Jurkat, Clone E6-1 (cell line): ENCODE measurements around the gene TCF12.

Source experiments
- DNase-seq: peaks from one replicate; pipeline ENCODE4 v3.0.0-alpha.2; 2011; ENCODE audit warnings: low read depth, low spot score
- H3K4me3 ChIP-seq: 2 replicates; pipeline ENCODE4 v1.5.1; 2011; ENCODE audit warnings: mild to moderate bottlenecking, low read length, control low read depth, moderate library complexity

TCF12 gene

DNA sequence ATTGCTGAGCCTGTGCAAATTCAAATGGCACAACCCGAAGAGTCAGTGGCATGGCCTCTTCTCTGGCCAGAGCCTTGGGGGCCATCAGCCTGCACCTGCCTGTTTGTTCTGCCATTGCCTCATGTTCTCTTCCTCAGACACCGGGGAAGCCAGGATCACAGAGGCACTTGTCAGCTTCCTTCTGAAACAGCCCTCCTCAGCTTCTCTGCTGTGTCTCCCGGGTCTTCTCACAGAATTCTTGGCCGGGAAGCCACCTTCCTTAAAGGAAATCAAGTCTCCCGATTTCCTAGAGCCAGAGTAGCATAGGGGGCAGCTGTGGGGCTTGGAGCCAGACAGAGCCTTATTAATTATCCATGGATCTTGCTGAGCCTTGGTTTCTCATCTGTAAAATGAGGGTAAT is 410.5 kb downstream of the TCF12 start:
- no peak for DNase-seq
- H3K4me3 ChIP-seq = no peak overlapping the region

DNA sequence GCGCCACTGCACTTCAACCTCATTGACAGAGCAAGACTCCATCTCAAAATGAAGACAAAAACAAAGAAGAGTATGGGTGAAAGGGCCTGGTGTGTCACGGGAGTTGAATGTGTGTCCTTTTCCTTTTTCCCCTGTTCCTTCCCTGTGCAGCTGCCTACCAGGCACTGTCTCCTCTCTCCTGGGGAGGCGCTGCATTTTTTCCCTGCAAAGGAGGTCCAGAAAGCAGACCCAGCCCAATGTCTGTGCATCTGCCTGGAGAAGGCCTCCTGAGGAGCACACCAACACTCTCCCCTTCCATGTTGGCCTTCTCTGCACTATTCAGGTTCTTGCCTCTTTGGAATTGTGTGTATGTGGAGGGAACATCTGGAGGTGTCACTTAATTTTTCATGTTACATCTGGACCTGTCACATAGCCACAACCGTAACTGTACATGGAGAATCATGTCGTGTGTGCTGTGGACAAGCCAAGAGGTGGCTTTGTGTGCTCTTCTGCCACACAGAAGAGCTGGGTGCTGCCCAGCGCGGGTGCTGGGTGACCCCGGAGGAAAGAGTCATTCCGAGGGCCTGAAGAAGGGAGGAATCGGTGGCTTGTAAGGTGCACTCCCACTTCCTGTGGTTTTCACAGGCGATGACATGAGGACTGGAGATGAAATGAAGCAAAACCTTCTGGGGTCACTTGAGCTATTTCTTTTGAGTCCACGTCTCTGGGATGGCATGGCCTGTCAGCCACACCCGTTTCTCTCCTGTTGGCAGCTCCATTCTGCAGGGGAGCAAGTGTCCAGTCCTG is 411.3 kb downstream of the TCF12 start:
- no peak overlapping the region for H3K4me3 ChIP-seq
- DNase-seq = no peak

DNA sequence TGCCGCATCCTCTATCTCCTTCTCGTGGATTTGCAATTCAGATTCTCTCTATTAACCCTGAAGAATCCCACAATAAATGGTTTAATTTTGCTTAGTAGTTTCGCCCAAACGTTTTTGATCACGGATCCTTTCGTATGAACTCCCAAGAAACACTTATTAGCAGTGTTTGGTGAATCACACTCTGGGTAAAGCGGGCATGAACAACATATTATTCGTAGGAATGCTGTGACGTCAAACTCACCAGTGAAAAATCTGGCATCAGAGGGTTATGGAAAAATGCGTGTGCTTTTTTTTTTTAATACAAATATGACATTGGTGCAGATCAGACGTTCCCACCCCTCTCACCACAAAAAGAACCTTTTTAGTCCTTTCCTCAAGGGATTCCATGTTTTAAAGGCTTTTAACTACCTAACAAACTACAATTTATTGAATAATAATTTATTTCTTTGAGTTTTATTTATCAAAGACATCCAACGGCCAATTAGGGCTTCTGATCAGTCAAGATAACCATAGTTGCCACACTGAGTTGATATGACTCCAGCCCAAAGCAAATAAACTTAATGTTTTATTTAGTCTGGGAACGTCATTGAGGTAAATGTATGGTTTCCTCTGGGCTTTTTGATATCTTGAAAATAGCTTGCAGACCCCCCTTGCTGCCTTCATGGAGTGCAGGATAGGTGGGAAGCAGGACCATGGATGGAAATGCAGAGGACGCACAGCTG is 412.3 kb downstream of the TCF12 start:
- H3K4me3 ChIP-seq = no peak overlapping the region
- DNase-seq = no peak

DNA sequence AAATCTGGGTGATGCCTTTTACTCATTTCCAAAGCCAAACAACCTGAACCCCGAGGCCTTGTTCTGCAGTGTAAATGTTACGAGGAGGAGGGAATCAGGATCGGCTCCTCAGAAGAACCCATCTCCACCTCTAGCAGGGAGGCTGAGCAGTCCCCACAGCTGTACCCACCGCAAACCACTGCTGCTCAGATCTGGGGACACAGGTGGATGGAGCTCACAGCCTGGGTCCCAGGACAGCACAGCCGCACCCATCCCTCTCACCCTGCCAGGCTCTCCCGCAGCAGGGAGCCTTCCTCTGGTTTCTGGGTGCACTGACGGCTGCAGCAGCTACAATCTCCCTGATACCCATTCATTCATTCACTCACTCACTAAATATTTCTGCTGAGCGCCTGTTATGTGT is 413.9 kb downstream of the TCF12 start:
- DNase-seq = peak; percentile 93
- H3K4me3 ChIP-seq = no peak overlapping the region

DNA sequence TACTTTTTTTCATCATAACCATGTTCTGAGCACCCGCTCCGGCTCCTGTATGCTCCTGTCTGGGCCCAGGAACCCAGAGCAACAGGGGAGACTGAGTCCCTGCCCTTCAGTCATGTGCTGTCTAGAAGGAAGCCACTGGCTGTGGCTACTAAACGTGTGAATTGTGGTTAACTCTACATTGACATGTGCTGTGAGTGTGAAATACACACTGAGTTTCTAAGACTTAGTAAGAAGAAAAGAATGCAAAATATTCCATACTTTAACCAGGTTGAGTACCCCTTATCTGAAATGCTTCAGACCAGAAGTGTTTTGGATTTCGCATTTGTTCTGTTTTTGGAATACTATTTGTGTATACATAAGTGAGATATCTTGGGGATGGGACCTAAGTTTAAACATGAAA is 415.0 kb downstream of the TCF12 start:
- no peak overlapping the region for H3K4me3 ChIP-seq
- no peak for DNase-seq

DNA sequence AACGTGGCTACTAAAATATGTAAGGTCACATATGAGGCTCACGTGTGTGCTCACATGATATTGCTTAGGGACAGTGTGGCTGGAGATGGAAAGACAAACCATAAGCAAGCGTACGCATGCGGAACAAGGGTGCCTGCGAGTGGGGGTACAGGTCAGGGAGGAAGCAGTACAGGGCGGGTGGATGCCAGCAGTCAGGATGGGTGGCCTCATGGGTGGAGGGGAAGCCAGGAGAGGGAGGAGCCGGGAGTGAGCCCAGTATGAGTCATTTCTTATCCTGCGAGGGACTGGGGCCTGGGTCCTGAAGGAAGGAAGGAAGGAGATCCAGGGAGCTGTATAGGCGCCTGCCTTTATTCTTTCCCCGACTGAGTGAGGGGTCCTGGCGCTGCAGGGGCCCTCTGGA is 415.8 kb downstream of the TCF12 start:
- H3K4me3 ChIP-seq = no peak overlapping the region
- DNase-seq = no peak

DNA sequence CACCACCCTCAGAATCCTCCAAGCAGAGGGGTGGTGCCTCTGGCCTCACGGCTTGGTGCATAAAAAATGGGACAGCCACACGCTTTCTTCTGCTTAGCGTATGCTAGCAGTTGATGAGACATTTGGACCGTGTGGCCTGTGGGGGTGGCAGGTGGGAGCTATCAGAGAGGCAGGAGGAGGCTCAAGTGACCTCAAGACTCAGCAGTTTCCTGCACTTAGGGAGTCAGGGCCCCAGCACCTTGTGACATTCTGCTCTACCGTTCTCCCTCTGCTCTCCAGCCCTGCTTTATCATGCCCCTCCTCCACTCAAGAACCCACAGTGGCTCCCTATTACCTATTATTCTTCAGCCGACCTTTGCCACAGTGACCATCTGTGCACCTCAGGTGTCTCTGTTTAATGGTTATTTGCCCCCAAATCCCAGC is 416.9 kb downstream of the TCF12 start:
- no peak overlapping the region for H3K4me3 ChIP-seq
- DNase-seq = no peak

DNA sequence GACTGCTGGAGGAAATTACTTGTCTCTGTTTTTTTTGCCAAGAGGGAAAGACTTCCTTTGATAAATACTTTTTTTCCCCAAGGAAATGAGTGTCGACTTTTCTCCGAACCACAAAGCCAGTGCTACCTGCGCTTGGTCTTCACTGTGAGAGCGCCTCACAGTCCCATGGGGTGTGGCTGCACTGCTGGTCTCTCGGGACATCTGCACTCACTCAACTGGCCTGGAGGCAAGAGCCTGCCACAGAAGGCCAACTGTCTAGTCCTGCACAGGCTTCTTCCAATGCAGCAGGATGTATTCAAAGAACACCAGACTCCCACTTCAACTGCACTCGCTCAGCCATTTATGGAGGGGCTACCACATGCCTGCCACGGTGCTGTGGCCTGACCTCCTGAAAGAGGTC is 417.3 kb downstream of the TCF12 start:
- no peak for DNase-seq
- H3K4me3 ChIP-seq = no peak overlapping the region

DNA sequence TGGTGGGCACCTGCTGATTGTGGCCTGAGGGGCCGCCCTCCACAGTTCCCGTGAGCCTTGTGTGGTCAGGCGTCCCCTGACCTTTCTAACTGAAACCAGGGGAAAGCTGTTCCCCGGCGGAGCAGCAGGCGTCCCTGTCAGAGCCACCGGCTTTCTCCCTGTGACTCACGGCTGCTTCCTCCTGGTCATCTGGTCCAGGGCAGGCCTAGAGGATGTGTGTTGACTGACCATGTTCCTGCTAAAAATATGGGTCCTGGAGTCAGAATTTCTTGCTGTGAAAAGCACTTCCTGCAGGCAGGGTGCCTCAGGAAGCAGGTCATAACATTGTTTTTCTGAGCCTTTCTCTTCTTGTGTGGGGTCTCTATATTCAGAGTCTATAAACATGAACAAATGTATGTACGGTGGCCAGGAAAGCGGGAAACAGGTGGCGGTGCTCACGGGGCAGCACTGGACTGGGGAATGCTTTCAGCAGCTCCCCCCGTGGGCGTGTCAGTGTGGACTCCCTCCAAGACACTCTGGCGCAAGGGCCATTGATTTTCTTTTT is 419.5 kb downstream of the TCF12 start:
- no peak overlapping the region for H3K4me3 ChIP-seq
- DNase-seq = no peak

DNA sequence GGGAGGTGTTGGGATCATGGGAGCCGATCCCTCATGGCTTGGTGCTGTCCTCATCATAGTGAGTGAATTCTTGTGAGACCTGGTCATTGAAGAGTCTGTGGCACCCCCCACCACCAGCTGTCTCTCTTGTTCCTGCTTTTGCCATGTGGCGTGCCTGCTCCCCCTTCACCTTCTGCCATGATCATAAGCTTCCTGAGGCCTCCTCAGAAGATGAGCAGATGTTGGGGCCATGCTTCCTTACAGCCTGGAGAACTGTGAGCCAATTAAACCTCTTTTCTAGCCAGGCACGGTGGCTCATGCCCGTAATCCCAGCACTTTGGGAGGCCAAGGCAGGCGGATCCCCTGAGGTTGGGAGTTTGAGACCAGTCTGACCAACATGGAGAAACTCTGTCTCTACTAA is 420.9 kb downstream of the TCF12 start:
- H3K4me3 ChIP-seq = no peak overlapping the region
- no peak for DNase-seq
